Measurements from ENCODE around the gene SPTB.

SPTB gene

GRCh38 chr14:64715628-64716412 lies 163.9 kb downstream of the SPTB start:
- DNase-seq (ENCODE audit: low read depth in 2 of 2) = no peak
- H3K4me3 ChIP-seq (replicated peaks in 1 of 2; ENCODE audit: low read depth in 2 of 2, low read length in 2 of 2) = no peak overlapping the region
- no peak for TF ChIP-seq CTCF (IDR thresholded peaks at IDR 0.05; ENCODE audit: low read depth, low read length)

- DNase-seq (ENCODE audit: low read depth in 2 of 2) = no peak
- TF ChIP-seq CTCF (IDR thresholded peaks at IDR 0.05; ENCODE audit: low read depth, low read length) = no peak
- no peak overlapping the region for H3K4me3 ChIP-seq (replicated peaks in 1 of 2; ENCODE audit: low read depth in 2 of 2, low read length in 2 of 2)
These were observed 164.5 kb downstream of the SPTB start for GRCh38 chr14:64715146-64715627.

GRCh38 chr14:64714432-64715025 lies 165.2 kb downstream of the SPTB start:
- no peak overlapping the region for H3K4me3 ChIP-seq (replicated peaks in 1 of 2; ENCODE audit: low read depth in 2 of 2, low read length in 2 of 2)
- no peak for TF ChIP-seq CTCF (IDR thresholded peaks at IDR 0.05; ENCODE audit: low read depth, low read length)
- DNase-seq (ENCODE audit: low read depth in 2 of 2) = no peak

- TF ChIP-seq CTCF (IDR thresholded peaks at IDR 0.05; ENCODE audit: low read depth, low read length) = no peak
- DNase-seq (ENCODE audit: low read depth in 2 of 2) = no peak
- no peak overlapping the region for H3K4me3 ChIP-seq (replicated peaks in 1 of 2; ENCODE audit: low read depth in 2 of 2, low read length in 2 of 2)
These were observed 166.0 kb downstream of the SPTB start for GRCh38 chr14:64713677-64714076.

- H3K4me3 ChIP-seq (replicated peaks in 1 of 2; ENCODE audit: low read depth in 2 of 2, low read length in 2 of 2) = no peak overlapping the region
- no peak for TF ChIP-seq CTCF (IDR thresholded peaks at IDR 0.05; ENCODE audit: low read depth, low read length)
- DNase-seq (ENCODE audit: low read depth in 2 of 2) = no peak
These were observed 168.7 kb downstream of the SPTB start for GRCh38 chr14:64711039-64711438.

GRCh38 chr14:64709126-64709525 lies 170.6 kb downstream of the SPTB start:
- no peak for DNase-seq (ENCODE audit: low read depth in 2 of 2)
- no peak for TF ChIP-seq CTCF (IDR thresholded peaks at IDR 0.05; ENCODE audit: low read depth, low read length)
- no peak overlapping the region for H3K4me3 ChIP-seq (replicated peaks in 1 of 2; ENCODE audit: low read depth in 2 of 2, low read length in 2 of 2)
